HEK293 (cell line): ENCODE data around the gene IMMT.

Experiments
- CTCF ChIP-seq: fragments of 450-650 bp; formaldehyde crosslinking; IDR thresholded peaks from 2 replicates; pipeline ENCODE4 v1.5.1; 2016; ENCODE audit warnings: missing biosample characterization, missing genetic modification characterization
- ZNF514 ChIP-seq: fragments of 450-650 bp; formaldehyde crosslinking; IDR thresholded peaks from 2 replicates; pipeline ENCODE4 v1.5.1; 2016; ENCODE audit warnings: missing biosample characterization, missing genetic modification characterization

- no peak for TF ChIP-seq CTCF
- TF ChIP-seq ZNF514 (tag by site-specific recombination) = no peak
Observed at GRCh38 chr2:86234563-86235131, 39.4 kb upstream of the IMMT start.
